Measurements from ENCODE around the gene HHLA2. TPM values are rescaled to one million over a fixed set of nuclear protein-coding genes. Genes with fewer than 3 reads are reported as not detected.
A peak's percentile ranks its signal among the peaks of the same experiment; 100 is the strongest.

HHLA2 gene
- polyA plus RNA-seq, 4 donors: 0.23 to 22.7 (median 17.7) TPM

- peak in 3 of 4 donors; percentile 18 to 55 (median 49) for DNase-seq (ENCODE audit: low read depth in 4 of 4, low spot score in 3 of 4)
Measured at GRCh38 chr3:108297647-108298046, 1.3 kb downstream of the HHLA2 start.

DNA sequence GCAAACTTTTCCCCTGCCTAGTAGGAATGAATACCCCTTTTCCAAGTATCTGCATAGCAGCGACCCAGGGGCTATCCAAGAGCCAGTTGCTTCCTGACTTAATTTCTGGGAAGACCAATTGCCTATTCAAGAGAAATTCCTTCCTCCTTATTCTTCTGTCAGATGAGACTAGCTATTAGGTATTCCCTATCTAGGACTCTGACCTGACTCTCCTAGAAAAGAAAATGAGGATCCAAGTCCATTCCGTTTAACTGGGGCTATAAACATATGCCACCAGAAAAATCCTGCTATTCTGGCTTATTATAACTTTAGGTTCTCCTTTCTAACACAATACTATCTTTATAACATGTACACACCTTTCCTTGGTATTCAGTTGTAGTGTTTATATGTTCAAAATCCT, 1.7 kb downstream of the HHLA2 start:
- no peak for DNase-seq (ENCODE audit: low read depth in 4 of 4, low spot score in 3 of 4)

GRCh38 chr3:108300103-108300849, 3.9 kb downstream of the HHLA2 start:
- DNase-seq (ENCODE audit: low read depth in 4 of 4, low spot score in 3 of 4): no peak

- DNase-seq (ENCODE audit: low read depth in 4 of 4, low spot score in 3 of 4): no peak
Measured at GRCh38 chr3:108301695-108302404, 5.5 kb downstream of the HHLA2 start.

DNA sequence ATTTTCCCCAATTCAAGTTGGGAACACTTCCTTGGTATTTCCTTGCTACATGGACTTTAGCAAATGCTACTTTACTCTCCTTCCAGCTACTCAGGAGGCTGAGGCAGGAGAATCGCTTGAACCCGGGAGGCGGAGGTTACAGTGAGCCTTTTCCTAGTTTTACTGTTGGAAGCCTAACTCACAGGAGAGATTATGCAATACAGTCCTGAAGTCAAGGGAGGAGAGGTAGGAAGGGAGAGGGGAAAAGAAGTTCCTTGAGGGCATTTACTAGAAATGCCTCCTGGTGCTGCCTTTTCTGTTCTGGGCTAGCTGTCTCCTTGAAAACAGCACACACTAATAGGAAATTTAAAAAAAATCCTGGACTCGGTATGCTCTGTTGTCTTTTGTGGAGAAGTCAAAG, 6.2 kb downstream of the HHLA2 start:
- DNase-seq (ENCODE audit: low read depth in 4 of 4, low spot score in 3 of 4): no peak

- no peak for DNase-seq (ENCODE audit: low read depth in 4 of 4, low spot score in 3 of 4)
Measured at GRCh38 chr3:108305484-108306172, 9.3 kb downstream of the HHLA2 start.

GRCh38 chr3:108311797-108312196, 15.4 kb downstream of the HHLA2 start:
- no peak for DNase-seq (ENCODE audit: low read depth in 4 of 4, low spot score in 3 of 4)

DNA sequence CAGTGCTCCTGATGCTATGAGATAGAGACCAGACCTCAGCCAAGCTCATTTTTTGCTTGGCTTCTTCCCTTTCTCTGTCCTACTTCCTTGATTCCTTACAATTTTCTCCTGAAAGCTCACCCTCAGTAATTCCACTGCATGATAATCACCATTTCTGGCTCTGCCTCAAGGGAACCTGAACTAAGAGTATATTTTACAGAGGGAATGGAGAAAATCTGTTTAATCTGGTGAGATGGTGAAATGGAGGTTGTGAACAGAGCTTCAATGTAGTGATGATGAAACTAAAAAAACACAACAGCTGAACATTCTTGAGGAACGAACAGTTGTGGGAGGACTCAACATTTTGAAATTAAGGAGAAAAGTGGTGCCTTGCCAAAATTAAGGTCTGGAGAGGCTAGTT, 16.3 kb downstream of the HHLA2 start:
- no peak for DNase-seq (ENCODE audit: low read depth in 4 of 4, low spot score in 3 of 4)

DNA sequence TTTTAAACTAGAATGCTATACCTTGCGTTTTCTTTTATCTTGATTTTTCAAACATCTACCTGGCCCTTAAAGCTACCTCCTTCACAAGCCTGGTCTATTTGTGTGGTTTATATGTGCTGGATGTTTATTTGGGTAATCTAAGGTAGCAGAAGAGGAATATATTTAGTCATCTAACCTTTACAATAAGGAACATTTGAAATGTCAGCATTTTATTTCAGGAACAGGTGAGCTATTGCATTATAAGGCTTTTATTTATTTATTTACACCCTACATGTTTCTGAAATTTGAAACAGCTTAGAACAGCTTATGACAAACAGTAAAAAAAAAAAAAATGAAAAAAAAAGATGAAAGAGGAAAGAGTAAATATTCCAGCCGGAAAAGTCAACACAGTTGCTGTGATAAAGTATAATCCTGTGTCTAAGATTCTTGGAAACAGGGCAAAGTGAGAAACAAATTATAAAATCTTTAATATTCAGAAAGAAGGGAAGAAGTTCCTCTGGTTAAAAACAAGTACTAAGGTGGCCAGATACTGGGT, 19.5 kb downstream of the HHLA2 start:
- no peak for DNase-seq (ENCODE audit: low read depth in 4 of 4, low spot score in 3 of 4)

- peak in 2 of 4 donors; percentile 17 to 26 for DNase-seq (ENCODE audit: low read depth in 4 of 4, low spot score in 3 of 4)
Measured at GRCh38 chr3:108319428-108320082, 23.2 kb downstream of the HHLA2 start.

DNA sequence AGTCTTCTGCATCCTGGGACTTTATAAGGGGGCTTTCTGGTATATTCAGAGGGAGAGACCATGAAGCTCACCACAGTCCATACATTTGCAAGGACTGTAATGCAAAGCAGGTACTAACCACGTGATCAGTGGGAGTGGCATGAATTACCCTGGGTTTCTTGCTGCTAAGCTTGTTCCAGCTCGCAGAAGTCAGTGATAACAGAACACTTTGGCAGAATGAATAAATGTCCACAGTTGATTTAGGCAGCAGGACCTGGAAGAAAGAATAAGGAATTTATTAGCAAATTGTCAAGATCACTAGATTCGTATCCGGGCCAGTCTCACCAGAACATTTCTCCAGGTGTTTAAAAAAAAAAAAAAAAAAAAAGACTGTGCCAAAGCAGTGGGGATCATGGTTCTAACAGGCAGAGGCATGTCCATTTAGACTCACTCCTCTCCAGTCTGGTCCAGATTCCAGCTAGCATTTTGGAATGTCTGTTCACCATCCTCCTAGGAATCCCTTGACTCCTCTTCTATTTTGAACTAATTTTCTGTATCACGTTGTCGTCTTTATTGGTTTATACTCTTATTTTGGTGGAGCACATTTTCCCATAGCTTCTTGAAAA, 24.5 kb downstream of the HHLA2 start:
- no peak for DNase-seq (ENCODE audit: low read depth in 4 of 4, low spot score in 3 of 4)

- DNase-seq (ENCODE audit: low read depth in 4 of 4, low spot score in 3 of 4): no peak
Measured at GRCh38 chr3:108322352-108322751, 26.0 kb downstream of the HHLA2 start.

DNA sequence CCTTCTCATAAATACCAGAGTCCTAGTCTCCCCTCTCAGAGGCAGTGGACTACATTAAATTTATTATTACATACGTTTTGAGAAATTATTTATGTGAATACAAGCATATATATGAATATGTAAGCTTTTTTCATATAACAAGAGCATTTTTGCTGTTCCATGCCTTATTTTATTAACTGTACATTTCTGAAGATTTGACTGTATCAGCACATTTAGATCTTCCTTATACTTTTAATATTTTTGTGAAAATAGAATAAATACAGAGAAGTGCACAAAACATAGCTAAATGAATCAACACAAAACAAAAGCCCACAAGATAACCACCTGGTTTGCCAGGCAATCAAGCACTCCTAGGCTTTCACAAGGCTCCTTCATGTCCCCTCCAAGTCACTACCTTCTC, 27.8 kb downstream of the HHLA2 start:
- no peak for DNase-seq (ENCODE audit: low read depth in 4 of 4, low spot score in 3 of 4)

DNA sequence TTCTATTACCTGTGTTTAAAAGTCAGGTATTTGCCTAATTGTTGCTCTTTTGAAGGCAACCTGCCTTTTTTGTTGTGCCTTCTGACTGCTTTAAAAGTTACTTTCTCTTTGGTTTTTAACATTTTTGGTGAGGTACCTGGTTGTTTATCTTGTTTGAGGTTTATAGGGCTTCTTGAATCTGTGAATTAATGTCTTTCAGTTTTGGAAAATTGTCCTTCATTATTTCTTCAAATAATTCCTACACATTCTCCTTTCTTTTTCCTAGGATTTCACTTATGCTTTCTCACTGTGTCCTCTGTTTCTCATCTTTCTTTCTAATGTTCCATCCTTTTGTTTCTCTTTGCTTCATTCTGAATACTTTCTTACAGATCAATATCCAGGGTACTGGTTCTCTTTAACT, 30.8 kb downstream of the HHLA2 start:
- DNase-seq (ENCODE audit: low read depth in 4 of 4, low spot score in 3 of 4): no peak

GRCh38 chr3:108328821-108329486, 32.6 kb downstream of the HHLA2 start:
- DNase-seq (ENCODE audit: low read depth in 4 of 4, low spot score in 3 of 4): no peak

DNA sequence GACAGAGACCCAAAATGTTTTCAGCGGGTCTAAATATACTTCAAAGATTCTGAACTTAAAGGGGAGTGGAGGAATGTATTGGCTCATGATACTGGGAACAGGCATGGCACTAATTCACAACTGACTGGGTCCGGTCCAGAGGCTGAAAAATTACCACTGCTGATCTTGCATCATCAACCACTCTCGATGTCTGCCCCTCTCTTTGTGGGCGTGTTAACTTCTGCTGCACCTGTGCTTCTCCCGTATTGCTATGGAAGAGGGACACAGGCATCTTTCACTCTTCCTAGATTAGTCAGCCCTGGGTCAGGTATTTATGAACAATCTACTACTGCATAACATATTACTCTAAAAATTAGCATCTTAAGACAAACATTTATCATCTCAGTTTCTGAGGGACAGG, 33.2 kb downstream of the HHLA2 start:
- no peak for DNase-seq (ENCODE audit: low read depth in 4 of 4, low spot score in 3 of 4)

- no peak for DNase-seq (ENCODE audit: low read depth in 4 of 4, low spot score in 3 of 4)
Measured at GRCh38 chr3:108329947-108330346, 33.6 kb downstream of the HHLA2 start.

- DNase-seq (ENCODE audit: low read depth in 4 of 4, low spot score in 3 of 4): no peak
Measured at GRCh38 chr3:108331792-108332191, 35.4 kb downstream of the HHLA2 start.

DNA sequence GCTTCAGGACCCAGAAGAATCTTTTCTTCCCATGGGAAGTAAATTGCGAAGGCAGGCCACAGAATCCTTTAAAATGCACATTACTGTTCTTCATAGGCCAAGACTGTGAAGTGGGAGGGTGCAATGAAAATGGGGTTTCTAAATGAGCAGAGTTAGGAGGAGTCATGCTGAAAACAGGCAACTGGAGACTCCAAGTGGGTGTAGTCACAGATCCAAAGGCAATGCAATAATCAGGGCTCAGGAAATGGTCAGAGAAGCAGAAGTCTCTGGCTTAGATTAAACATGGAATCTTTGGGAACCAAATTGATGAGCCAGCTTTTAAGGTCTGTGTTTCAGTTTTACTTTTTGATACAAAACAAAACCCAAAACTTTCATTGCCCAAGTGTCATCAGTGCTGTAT, 37.6 kb downstream of the HHLA2 start:
- DNase-seq (ENCODE audit: low read depth in 4 of 4, low spot score in 3 of 4): no peak

DNA sequence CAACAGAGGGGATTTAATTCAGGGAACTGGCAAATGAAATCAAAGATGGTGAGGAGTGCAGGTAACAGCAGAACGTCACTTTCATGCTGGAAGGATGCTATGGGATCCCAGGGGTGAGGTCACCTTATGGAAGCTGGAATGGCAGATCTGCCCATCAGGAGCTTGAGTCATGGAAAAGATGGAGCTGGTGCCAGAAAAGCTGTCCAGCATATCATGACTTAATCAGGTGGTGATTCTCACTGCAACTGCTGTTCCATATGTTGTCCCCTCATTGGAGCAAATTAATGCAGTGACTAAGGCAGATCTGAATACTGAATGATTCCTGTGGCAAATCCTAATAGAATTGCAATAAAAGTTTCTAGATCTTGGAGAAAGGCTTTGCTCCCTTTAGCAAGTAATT, 38.4 kb downstream of the HHLA2 start:
- no peak for DNase-seq (ENCODE audit: low read depth in 4 of 4, low spot score in 3 of 4)
